OCI-LY1 (cell line): ENCODE data around the gene SLC36A4.

Experiments
- H2AFZ ChIP-seq: fragments of 200-600 bp; sonication (generic), shearing (Covaris generic); 2 replicates; pipeline ENCODE4 v1.6.0; 2014; ENCODE audit warnings: antibody characterized with exemption, mild to moderate bottlenecking, low read length
- H3F3A ChIP-seq: fragments of 200-600 bp; sonication (generic), shearing (Covaris generic); 2 replicates; pipeline ENCODE4 v1.6.0; 2014; ENCODE audit warnings: mild to moderate bottlenecking, antibody characterized with exemption, low read length, moderate library complexity; ENCODE audit not compliant: insufficient read depth
- H3K27ac ChIP-seq: fragments of 200-600 bp; sonication (generic); 2 replicates; pipeline ENCODE4 v1.5.1; 2014; ENCODE audit warnings: low read length, mixed run types, mild to moderate bottlenecking, low read depth; ENCODE audit not compliant: poor library complexity, severe bottlenecking
- H3K27me3 ChIP-seq: fragments of 200-600 bp; sonication (generic); 2 replicates; pipeline ENCODE4 v1.6.0; 2014; ENCODE audit warnings: antibody characterized with exemption, mild to moderate bottlenecking, low read length, moderate library complexity; ENCODE audit not compliant: insufficient read depth
- H3K36me3 ChIP-seq: fragments of 200-600 bp; sonication (generic); 2 replicates; pipeline ENCODE4 v1.6.1; 2014; ENCODE audit warnings: mild to moderate bottlenecking, antibody characterized with exemption, low read length, moderate library complexity, mixed read lengths; ENCODE audit not compliant: insufficient read depth
- H3K4me1 ChIP-seq: fragments of 200-600 bp; sonication (generic); 2 replicates; pipeline ENCODE4 v1.5.1; 2014; ENCODE audit warnings: mild to moderate bottlenecking, low read length, moderate library complexity; ENCODE audit not compliant: insufficient read depth, severe bottlenecking
- H3K4me2 ChIP-seq: fragments of 200-600 bp; sonication (generic), shearing (Covaris generic); 2 replicates; pipeline ENCODE4 v1.6.1; 2014; ENCODE audit warnings: low read length
- H3K4me3 ChIP-seq: fragments of 200-600 bp; sonication (generic); 2 replicates; pipeline ENCODE4 v1.5.1; 2014; ENCODE audit warnings: low read length, low read depth, mild to moderate bottlenecking, mixed read lengths; ENCODE audit not compliant: poor library complexity, severe bottlenecking
- H3K79me2 ChIP-seq: fragments of 200-600 bp; shearing (Covaris generic); 2 replicates; pipeline ENCODE4 v1.6.1; 2016; ENCODE audit warnings: mixed run types, low read length, mixed read lengths; ENCODE audit not compliant: insufficient read depth
- H3K9ac ChIP-seq: fragments of 200-600 bp; sonication (generic), shearing (Covaris generic); 2 replicates; pipeline ENCODE4 v1.6.1; 2014; ENCODE audit warnings: mild to moderate bottlenecking, low read length, mixed read lengths
- H3K9me2 ChIP-seq: fragments of 200-600 bp; sonication (generic), shearing (Covaris generic); 2 replicates; pipeline ENCODE4 v1.6.1; 2014; ENCODE audit warnings: low read depth, mild to moderate bottlenecking, low read length, mixed read lengths
- H3K9me3 ChIP-seq: fragments of 200-600 bp; shearing (Covaris generic); 2 replicates; pipeline ENCODE4 v1.6.1; 2014; ENCODE audit warnings: low read length, mixed read lengths
- H4K20me1 ChIP-seq: fragments of 200-600 bp; sonication (generic), shearing (Covaris generic); 2 replicates; pipeline ENCODE4 v1.6.0; 2016; ENCODE audit warnings: mild to moderate bottlenecking, low read length; ENCODE audit not compliant: insufficient read depth
- CTCF ChIP-seq: fragments of 200-600 bp; sonication (generic), shearing (Covaris generic); IDR thresholded peaks from 2 replicates; pipeline ENCODE4 v1.5.1; 2017; ENCODE audit warnings: mild to moderate bottlenecking, antibody characterized with exemption, low read length, moderate library complexity, mixed read lengths
- EZH2 ChIP-seq: fragments of 200-600 bp; sonication (generic), shearing (Covaris generic); IDR thresholded peaks from 2 replicates; pipeline ENCODE4 v1.8.0; 2017; ENCODE audit warnings: borderline replicate concordance, mixed run types, mild to moderate bottlenecking, antibody characterized with exemption, low read length, moderate library complexity, mixed read lengths

SLC36A4 gene

DNA sequence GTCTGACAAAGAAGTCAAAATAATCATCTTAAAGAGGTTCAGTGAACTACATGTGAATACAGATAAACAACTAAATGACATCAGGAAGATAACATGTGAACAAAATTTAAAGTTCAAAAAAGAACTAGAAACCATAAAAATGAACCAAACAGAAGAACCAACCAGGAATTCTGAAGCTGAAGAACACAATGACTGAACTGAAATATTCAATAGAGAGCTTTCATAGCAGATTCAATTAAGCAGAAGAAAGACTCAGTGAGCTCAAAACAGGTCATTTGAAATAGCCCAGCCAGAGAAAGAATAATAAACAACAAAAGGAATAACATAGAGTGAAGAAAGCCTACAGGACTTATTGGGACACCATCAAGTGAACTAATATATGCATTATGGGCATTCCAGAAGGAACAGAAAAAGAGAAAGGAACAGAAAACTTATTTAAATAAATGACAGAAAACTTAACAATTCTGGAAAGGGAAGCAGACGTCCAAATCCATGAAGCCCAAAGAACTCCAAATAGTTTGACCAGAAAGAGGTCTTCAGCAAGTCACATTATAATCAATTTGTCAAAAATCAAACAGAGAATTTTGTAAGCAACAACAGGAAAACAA is 11.0 kb upstream of the SLC36A4 start:
- no peak overlapping the region for H3K4me2 ChIP-seq
- no peak for TF ChIP-seq CTCF
- no peak for TF ChIP-seq EZH2
- H3K4me1 ChIP-seq, result no peaks in the 10 kb centered on the region
- no peak overlapping the region for H3K4me3 ChIP-seq
- H3K9me3 ChIP-seq, result no peaks in the 10 kb centered on the region
- no peak overlapping the region for H3K9ac ChIP-seq
- H3F3A ChIP-seq, result no peaks in the 10 kb centered on the region
- H3K27me3 ChIP-seq, result no peaks in the 10 kb centered on the region; the same call in 1 of the 2 replicates
- no peaks in the 10 kb centered on the region for H4K20me1 ChIP-seq
- no peaks in the 10 kb centered on the region for H3K36me3 ChIP-seq
- H3K79me2 ChIP-seq, result no peaks in the 10 kb centered on the region
- no peak overlapping the region for H2AFZ ChIP-seq
- H3K9me2 ChIP-seq, result no peaks in the 10 kb centered on the region
- no peak overlapping the region for H3K27ac ChIP-seq

- Histone ChIP-seq H3K79me2 (peaks cover 17% of the 10 kb centered on the region), H4K20me1 (no peaks in the 10 kb centered on the region), H3K4me2 (no peak overlapping the region), H2AFZ (no peak overlapping the region), H3K4me1 (peaks cover 20% of the 10 kb centered on the region), H3K9me2 (no peaks in the 10 kb centered on the region), H3K9me3 (no peaks in the 10 kb centered on the region), H3F3A (no peaks in the 10 kb centered on the region), H3K27me3 (no peaks in the 10 kb centered on the region), H3K27ac (no peak overlapping the region), H3K36me3 (no peaks in the 10 kb centered on the region), H3K4me3 (no peak overlapping the region), H3K9ac (no peak overlapping the region)
- no peak for TF ChIP-seq EZH2
- TF ChIP-seq CTCF, result no peak
Observed at GRCh38 chr11:93199616-93200015, 1.8 kb upstream of the SLC36A4 start.

DNA sequence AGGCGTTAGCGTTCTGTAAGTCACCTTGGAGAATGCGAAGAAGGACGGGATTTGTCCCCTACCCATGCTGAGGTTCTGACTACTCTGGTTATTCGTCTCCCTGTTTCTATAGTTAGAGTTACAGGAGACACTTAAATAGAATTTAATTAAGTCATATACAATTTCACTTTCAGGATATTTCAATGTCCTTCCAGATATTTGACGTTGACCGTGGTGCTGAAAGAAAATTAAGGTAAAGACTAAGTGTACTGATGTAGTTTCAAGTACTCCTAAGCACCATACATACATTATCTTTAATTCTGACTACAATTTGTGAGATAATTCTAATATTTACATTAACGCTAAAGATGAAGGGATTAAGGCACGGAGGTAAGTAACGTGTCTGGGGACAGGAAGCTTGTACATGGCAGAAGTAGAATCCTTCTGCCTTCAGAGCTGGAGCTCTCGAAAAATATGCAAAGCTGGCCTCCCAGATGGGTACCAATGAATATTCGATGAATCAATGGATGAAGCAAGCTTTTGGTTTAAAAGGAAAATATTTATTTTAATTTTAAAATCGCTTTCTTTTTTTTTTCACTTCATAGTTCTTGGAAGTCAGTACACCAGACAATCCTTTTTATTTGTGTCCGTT is 539 bp upstream of the SLC36A4 start:
- no peaks in the 10 kb centered on the region for H3F3A ChIP-seq
- H3K79me2 ChIP-seq, result peaks cover 28% of the 10 kb centered on the region

More for the DNA sequence above, 539 bp upstream of the SLC36A4 start:
- H3K4me1 ChIP-seq, result peaks cover 20% of the 10 kb centered on the region
- no peak overlapping the region for H3K27ac ChIP-seq
- peak overlapping the region; percentile 90; the same call in 1 of the 2 replicates for H2AFZ ChIP-seq
- H3K4me2 ChIP-seq, result peak overlapping the region; percentile 88
- no peaks in the 10 kb centered on the region for H4K20me1 ChIP-seq
- no peaks in the 10 kb centered on the region for H3K36me3 ChIP-seq
- H3K4me3 ChIP-seq, result peak overlapping the region; percentile 97
- no peaks in the 10 kb centered on the region for H3K9me3 ChIP-seq
- H3K27me3 ChIP-seq, result no peaks in the 10 kb centered on the region
- TF ChIP-seq EZH2 (no peak), CTCF (no peak)
- H3K9me2 ChIP-seq, result no peaks in the 10 kb centered on the region
- peak overlapping the region; percentile 99 for H3K9ac ChIP-seq
